Measurements from ENCODE around the gene IL12RB1.
A peak's percentile ranks its signal among the peaks of the same experiment; 100 is the strongest.

The IL12RB1 gene

DNA sequence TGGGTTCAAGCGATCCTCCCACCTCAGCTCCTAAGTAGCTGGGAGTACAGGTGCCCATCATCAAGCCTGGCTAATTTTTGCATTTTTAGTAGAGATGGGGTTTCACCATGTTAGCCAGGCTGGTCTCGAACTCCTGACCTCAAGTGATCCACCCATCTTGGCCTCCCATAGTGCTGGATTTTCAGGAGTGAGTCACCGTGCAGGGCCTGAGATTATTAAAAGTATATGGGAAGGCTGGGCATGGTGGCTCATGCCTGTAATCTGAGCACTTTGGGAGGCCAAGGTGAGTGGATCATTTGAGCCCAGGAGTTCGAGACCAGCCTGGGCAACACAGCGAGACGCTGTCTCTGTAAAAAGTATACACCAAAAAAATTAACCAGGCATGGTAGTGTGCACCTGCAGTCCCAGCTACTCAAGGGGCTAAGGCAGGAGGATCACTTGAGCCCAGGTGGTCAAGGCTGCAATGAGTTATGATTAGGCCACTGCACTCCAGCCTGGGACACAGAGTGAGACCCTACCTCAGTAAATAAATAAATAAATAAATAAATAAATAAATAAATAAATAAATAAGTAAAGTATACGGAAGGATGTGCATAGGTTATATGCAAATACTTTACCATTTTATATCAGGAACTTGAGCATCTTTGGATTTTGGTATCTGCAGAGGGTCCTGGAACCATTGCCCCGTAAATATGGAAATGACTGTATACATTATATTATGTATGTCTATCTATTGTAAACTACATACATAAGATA lies 854 bp downstream of the IL12RB1 start:
- no peak for DNase-seq

DNA sequence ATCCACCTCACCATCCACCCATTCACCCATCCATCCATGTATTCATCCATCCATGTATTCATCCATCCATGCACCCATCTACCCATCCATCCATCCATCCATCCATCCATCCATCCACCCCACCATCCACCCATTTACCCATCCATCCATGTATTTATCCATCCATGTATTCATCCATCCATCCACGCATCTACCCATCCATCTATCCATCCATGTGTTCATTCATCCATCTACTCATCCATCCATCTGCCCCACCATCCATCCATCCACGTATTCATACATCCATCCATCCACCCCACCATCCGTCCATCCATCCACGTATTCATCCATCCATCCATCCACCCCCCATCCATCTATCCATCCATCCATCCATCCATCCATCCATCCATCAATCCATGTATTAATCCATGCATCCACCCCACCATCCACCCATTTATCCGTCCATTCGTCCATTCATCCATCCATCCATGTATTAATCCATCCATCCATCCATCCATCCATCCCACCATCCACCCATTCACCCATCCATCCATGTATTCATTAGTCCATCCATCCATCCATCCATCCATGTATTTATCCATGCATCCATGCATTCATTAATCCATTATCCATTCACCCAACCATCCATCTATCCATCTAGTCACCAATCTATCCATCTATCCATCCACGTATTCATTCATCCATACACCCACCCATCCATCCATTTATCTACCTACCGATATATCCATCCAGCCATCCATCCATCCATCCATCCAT lies 2.6 kb downstream of the IL12RB1 start:
- no peak for DNase-seq

DNA sequence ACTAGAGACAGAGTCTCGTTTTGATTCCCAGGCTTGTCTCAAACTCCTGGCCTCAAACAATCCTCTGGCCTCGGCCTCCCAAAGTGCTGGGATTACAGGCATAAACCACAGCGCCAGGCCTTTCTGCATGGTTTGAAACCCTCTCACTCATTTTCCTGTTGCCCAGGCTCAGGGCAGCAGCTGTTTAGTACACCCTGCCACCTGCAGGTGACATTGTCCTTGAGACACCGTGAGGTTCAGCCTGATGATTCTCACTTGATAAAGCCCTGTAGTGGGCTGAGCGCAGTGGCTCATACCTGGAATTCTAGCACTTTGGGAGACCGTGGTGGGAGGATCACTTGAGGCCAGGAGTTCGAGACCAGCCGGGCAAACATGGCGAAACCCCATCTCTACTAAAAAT lies 12.5 kb downstream of the IL12RB1 start:
- no peak for DNase-seq

DNA sequence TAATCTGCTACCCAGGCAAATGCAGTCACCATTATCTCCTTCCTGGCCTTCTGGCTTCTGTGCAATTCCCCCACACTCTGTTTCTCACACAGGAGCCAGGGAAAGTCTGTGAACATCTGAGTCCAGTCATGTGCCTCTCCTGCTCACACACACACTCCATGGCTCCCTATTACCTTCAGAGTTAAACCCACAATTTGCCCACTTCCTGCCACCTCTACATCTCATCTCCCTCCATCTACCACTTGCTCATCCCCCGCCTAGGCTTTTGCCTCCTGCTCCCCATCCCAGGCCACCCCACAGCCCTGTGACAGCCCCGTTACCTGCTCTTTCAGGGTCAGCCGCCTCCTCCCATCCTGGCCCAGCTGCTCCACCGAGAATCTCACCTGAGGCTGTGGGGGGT lies 13.5 kb downstream of the IL12RB1 start:
- DNase-seq: no peak

GRCh38 chr19:18072335-18072734 lies 14.4 kb downstream of the IL12RB1 start:
- DNase-seq: no peak

DNA sequence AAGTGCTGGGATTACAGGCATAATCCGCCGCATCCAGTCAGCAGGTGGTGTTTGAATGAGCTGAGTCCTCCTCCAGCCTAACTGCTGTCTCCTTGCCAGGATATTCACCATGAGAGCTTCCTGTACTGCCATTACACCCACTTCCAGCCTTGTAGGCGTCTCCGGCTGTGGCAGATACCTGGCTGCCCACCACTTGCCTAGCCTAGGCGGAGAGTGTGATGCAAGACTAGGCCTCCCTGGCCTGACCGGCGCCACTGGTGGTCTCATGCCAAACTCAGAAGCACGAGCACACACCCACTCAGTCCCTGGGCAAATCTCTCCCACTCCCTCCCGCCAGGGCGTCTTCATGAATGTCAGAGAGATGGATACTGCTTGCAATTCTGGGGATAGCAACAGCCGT lies 16.6 kb downstream of the IL12RB1 start:
- DNase-seq: no peak

- DNase-seq: no peak
Measured at GRCh38 chr19:18069383-18069782, 17.4 kb downstream of the IL12RB1 start.

DNA sequence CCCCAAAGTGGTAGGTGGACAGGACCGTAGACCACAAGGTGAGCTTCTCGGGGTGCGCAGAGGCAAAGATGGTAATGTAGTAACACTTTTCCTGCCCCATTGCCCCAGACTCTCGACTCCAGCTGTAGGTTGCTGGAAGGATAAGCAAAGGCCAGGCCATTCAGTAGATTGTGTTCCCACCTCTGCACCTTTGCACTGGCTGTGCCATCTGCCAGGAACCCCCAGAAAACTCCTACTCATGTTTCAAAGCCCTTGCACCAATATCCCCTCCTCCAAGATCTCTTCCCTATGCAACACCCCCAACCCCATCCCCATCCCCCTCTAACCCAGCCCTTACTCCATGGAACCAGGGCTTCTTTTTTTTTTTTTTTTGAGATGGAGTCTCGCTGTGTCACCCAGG lies 18.3 kb downstream of the IL12RB1 start:
- no peak for DNase-seq

DNA sequence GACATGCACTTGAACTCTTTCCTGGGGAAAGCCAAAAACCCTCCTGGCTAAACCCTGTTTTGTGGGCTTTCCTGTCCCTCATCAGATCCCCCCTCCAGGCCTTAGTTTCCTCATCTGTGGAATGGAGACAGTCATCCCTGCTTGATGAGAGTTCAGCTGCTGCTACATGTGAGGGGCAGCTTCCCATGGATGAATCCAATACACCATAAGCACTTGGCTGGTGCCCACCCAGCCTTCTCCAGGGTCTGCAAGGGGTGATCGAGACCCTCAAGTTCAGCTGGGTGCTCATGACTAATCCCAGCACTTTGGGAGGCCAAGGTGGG lies 21.6 kb downstream of the IL12RB1 start:
- DNase-seq: no peak

DNA sequence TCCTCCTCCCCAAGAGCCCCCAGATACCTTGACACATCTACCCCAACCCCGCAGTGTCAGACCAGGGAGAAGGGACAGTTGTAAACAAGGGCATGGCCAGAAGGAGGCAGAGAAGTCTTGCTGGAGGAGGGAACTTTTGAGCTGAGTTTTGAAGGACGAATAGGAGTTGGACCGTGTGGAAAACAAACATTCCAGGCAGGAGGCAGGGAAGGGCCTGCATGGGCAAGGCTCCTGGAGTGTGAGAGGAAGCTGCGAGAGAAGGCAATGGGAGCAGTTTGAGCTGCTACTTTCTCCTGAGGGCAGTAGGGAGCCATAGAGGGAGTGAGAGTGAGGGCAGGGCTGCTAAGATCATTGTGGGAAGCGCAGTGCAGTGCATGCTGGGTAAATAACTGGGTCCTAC lies 23.3 kb downstream of the IL12RB1 start:
- no peak for DNase-seq

GRCh38 chr19:18062028-18062427 lies 24.7 kb downstream of the IL12RB1 start:
- DNase-seq: no peak

- no peak for DNase-seq
Measured at GRCh38 chr19:18060472-18060871, 26.3 kb downstream of the IL12RB1 start.

GRCh38 chr19:18059902-18060301 lies 26.8 kb downstream of the IL12RB1 start:
- DNase-seq: no peak

GRCh38 chr19:18059297-18059696 lies 27.4 kb downstream of the IL12RB1 start:
- no peak for DNase-seq

DNA sequence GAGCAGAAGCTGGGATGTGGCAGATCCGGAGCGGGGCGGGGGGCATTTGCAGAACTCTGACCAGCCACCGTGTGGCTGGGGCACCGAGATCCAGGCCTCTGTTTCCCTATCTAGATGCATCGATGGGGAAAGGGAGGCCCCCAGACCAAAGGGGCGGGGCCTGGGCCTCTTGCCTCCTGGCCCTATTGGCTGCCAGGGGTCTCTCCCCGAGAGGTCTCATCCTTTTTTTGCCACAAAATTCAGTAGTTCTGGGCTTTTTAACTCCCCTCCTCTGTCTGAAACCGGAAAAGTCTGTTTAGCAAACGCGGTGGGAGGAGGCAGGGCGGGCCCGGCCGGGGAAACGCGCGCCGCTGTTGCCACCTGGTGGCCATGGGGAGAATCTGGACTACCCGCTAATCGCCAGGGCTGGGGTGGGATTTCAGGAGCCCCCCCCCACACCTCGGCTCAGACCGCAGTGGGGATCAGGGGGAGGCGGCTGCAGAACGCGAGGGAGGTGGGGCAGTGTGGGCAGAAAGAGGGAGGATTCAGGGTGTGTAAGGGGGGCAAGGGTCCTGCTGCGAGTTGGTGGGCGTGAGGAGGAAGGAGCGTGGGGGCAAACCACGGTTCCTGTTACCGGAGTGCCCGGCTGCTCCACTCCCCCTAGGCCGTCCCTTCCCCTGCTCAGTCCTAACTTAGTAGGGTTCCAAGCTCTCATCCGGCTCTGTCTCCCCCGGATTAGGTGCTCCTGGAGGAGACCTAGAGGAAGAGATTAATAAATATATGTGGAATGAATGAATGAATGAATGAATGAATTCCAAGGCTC lies 28.3 kb downstream of the IL12RB1 start:
- peak; percentile 91 to 93 for DNase-seq

DNA sequence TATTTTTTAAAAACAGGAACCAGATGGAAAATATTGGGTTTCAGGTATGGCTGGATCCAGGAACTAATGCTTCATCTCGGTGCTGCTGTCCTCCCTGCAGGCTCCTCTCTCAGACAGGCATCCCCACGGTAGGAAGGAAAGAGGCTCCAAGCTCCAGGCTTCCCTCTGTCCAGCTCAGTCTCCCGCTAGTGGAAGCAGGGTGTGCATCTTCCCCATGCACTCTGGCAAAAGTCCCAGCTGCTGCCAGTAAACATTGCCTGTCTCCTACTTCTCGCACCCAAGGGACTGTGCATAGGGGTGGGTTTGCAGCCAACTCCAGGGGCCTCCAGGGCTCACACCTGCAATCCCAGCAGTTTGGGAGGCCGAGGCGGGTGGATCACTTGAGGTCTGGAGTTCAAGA lies 29.2 kb downstream of the IL12RB1 start:
- no peak for DNase-seq

DNA sequence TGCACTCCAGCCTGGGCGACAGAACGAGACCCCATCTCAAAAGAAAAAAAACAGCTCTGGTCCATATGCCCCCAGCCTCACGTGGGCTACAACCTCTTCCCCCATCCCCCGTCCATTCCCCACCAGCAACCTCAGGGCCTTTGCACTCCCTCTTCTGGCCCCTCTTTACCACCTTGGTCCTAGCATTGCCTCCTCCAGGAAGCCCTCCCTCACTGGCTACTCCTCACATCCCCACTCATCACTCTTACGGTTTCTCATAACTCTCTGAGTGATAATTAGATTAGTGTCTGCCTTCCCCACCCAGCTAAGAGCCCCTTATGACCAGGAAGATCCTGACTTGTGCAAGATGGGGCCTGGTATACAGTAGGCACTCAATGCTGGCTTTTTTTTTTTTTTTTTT lies 30.8 kb downstream of the IL12RB1 start:
- no peak for DNase-seq

DNA sequence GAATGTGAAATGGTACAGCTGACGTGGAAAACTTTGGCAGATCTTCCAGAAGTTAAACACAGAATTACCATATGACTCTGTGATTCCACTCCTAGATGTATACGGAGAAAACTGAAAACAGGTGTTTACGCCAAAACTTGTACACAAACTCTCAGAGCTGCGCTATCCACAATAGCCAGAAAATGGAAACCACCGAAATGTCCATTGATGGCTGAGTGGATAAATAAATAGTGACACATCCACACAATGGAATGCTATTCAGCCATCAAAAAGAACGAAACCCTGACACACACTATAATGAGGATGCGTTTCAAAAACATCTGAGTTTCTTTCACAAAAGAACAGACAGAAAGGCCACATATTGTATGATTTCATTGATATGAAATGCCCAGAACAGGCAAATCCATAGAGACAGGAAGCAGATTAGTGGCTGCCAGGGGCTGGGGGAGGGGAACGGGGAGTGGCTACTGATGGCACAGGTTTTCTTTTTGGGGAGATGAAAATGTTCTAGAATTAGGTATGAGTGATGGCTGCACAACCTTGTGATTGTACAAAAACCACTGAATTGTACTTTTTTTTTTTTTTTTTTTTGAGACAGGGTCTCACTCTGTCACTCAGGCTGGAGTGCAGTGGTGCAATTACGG lies 33.0 kb downstream of the IL12RB1 start:
- no peak for DNase-seq

GRCh38 chr19:18051887-18052286 lies 34.8 kb downstream of the IL12RB1 start:
- DNase-seq: no peak

- DNase-seq: no peak
Measured at GRCh38 chr19:18049385-18049784, 37.3 kb downstream of the IL12RB1 start.

DNA sequence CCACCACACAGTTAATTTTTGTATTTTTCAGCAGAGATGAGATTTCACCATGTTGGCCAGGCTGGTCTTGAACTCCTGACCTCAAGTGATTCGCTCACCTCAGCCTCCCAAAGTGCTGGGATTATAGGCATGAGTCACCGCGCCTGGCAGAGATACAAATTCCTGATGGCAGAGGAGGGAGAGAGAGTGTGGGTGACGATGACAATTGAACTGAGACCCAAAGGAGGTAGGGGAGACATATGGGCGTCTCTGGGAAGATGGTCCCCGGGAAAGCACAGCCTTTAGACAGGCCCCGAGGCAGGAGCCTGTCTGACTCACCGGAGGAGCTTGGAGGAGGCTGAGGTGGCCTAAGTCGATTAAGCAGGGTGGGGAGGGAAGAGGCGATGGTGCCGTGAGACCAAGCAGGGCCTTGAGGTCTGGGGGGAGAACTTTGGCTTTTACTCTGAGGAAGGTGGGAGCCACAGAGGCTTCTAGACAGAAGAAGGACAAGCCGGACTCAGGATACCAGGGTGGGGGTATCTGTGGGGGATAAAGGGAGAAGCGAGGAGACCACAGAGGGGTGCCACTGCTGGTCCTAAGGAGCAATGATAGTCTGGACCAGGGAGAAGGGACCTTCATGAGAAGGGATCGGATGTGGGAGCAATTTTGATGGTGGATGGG lies 40.5 kb downstream of the IL12RB1 start:
- DNase-seq: no peak

DNA sequence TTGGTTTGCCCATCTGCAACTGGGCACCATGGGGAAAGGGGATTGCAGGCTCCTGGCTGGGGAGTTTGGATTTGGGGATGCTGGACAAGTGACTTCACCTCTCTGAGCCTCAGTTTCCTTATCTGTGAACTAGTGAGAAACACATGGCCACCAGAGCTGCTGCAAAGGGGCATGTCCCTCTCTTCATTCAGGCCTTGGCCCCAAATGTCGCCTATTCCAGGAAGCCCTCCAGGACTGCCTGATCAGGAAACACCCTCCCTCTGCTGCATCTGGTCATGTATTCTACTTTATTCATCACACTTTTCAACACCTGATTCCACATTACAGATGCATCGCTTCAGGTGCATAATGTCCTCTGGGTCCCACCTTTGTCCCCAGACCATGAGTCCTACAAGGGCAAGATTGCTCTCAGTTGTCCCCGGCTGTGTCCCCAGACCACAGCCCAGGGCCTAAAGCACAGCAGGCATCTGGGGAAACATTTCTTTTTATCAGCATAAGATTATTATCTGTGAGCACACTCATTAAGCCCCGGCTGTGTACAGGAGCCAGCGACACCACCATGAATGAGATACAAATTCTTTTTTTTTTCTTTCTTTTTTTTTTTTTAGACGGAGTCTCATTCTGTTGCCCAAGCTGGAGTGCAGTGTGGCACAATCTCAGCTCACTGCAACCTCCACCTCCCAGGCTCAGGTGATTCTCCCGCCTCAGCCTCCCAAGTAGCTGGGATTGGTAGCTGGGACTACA lies 41.3 kb downstream of the IL12RB1 start:
- no peak for DNase-seq

Data from Kasumi-1 (cell line).